Mesendoderm (in vitro differentiated cells): Measurements from ENCODE around the gene FBRSL1.

ENCODE experiments used
- DNase-seq: peaks from one replicate; pipeline ENCODE4 v3.0.0; 2013
- H2AK5ac ChIP-seq: 2 replicates; pipeline ENCODE4 v1.6.1; 2013; ENCODE audit warnings: low read length, inconsistent platforms
- H2BK120ac ChIP-seq: 2 replicates; pipeline ENCODE4 v1.6.1; 2013; ENCODE audit warnings: low read depth, mild to moderate bottlenecking, low read length, moderate library complexity, mixed read lengths
- H2BK15ac ChIP-seq: replicated peaks from 2 replicates; pipeline ENCODE4 v1.6.1; 2013; ENCODE audit warnings: low read depth, mild to moderate bottlenecking, moderate library complexity
- H2BK5ac ChIP-seq: 2 replicates; pipeline ENCODE4 v1.6.1; 2013; ENCODE audit warnings: low read length, inconsistent platforms
- H3K18ac ChIP-seq: 2 replicates; pipeline ENCODE4 v1.6.1; 2013; ENCODE audit warnings: mild to moderate bottlenecking, low read length, mixed read lengths
- H3K23ac ChIP-seq: one replicate; pipeline ENCODE4 v1.6.1; 2013; ENCODE audit warnings: low read length
- H3K27ac ChIP-seq: 2 replicates; pipeline ENCODE4 v1.5.1; 2013; ENCODE audit warnings: low read depth, mild to moderate bottlenecking, inconsistent platforms, low read length, moderate library complexity
- H3K27me3 ChIP-seq: 2 replicates; pipeline ENCODE4 v1.6.1; 2013; ENCODE audit warnings: low read length, control low read depth, mild to moderate bottlenecking, inconsistent platforms; ENCODE audit not compliant: insufficient read depth, poor library complexity
- H3K36me3 ChIP-seq: 2 replicates; pipeline ENCODE4 v1.6.1; 2013; ENCODE audit warnings: low read length, inconsistent platforms; ENCODE audit not compliant: control insufficient read depth, insufficient read depth
- H3K4ac ChIP-seq: one replicate; pipeline ENCODE4 v1.6.1; 2013; ENCODE audit warnings: low read depth, mild to moderate bottlenecking, low read length, moderate library complexity
- H3K4me1 ChIP-seq: 2 replicates; pipeline ENCODE4 v1.6.1; 2013; ENCODE audit warnings: low read depth, low read length, inconsistent platforms; ENCODE audit not compliant: control insufficient read depth
- H3K4me2 ChIP-seq: 2 replicates; pipeline ENCODE4 v1.6.1; 2013; ENCODE audit warnings: low read length
- H3K4me3 ChIP-seq: 2 replicates; pipeline ENCODE4 v1.5.1; 2013; ENCODE audit warnings: mild to moderate bottlenecking, low read length
- H3K56ac ChIP-seq: one replicate; pipeline ENCODE4 v1.6.1; 2013; ENCODE audit warnings: low read length
- H3K79me1 ChIP-seq: 2 replicates; pipeline ENCODE4 v1.6.1; 2013; ENCODE audit warnings: low read length, inconsistent platforms
- H3K79me2 ChIP-seq: 2 replicates; pipeline ENCODE4 v1.6.1; 2013; ENCODE audit warnings: mild to moderate bottlenecking, low read length; ENCODE audit not compliant: control insufficient read depth, insufficient read depth
- H3K9ac ChIP-seq: 2 replicates; pipeline ENCODE4 v1.6.1; 2013; ENCODE audit warnings: low read length, inconsistent platforms
- H4K5ac ChIP-seq: one replicate; pipeline ENCODE4 v1.6.1; 2013; ENCODE audit warnings: low read length
- H4K8ac ChIP-seq: one replicate; pipeline ENCODE4 v1.6.1; 2013; ENCODE audit warnings: low read depth, mild to moderate bottlenecking, control low read depth, low read length, moderate library complexity
- WGBS: extraction: QIAGEN DNeasy Blood & Tissue Kit; methylation state at CpG from one replicate; pipeline ENCODE4 v1.1.7; 2013; ENCODE audit warnings: low lambda C conversion rate, missing lambda C conversion rate; ENCODE audit not compliant: insufficient coverage; ENCODE audit errors: extremely low coverage; 5-methylcytosine and 5-hydroxymethylcytosine counted together

The FBRSL1 gene

DNA sequence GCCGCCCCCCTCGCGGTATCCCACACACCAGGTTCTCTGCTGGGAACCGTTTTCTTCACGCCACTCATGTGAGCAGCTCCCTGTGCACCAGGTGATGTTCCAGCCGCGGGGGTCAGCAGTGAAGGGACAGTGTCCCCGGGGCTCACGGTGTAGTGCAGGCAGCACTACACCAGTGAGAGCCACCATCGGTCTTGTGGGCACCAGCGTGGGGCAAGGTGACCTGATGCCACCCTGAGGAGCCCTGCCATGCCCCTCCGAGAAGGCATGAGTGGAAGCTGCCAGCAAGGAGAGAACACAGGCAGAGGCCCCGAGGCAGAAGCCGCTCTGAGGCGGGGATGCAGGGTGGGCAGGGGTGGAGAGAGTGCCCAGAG is 11.5 kb upstream of the FBRSL1 start:
- Histone ChIP-seq H3K79me2 (no peaks in the 10 kb centered on the region), H3K27me3 (no peaks in the 10 kb centered on the region), H4K8ac (no peak overlapping the region), H2BK5ac (no peak overlapping the region), H3K36me3 (no peaks in the 10 kb centered on the region), H4K5ac (no peak overlapping the region), H3K23ac (no peak overlapping the region), H2AK5ac (no peak overlapping the region), H3K4me2 (no peak overlapping the region), H3K27ac (no peak overlapping the region), H3K4me3 (no peak overlapping the region), H2BK120ac (no peak overlapping the region), H3K4me1 (no peaks in the 10 kb centered on the region), H3K18ac (no peak overlapping the region), H3K9ac (no peak overlapping the region), H3K4ac (no peak overlapping the region), H2BK15ac (no peak overlapping the region), H3K79me1 (no peaks in the 10 kb centered on the region), H3K56ac (no peak overlapping the region)
- WGBS, result no CpG with 5 or more reads among the region's 15 CpGs
- DNase-seq, result no peak

GRCh38 chr12:132478845-132479244 is 11.1 kb upstream of the FBRSL1 start:
- Histone ChIP-seq H3K9ac (no peak overlapping the region), H4K8ac (no peak overlapping the region), H3K23ac (no peak overlapping the region), H2BK5ac (no peak overlapping the region), H3K4me1 (no peaks in the 10 kb centered on the region), H2BK120ac (no peak overlapping the region), H3K36me3 (no peaks in the 10 kb centered on the region), H2AK5ac (no peak overlapping the region), H2BK15ac (no peak overlapping the region), H3K18ac (no peak overlapping the region), H3K4ac (no peak overlapping the region), H3K79me2 (no peaks in the 10 kb centered on the region), H3K4me2 (no peak overlapping the region), H3K56ac (no peak overlapping the region), H3K79me1 (no peaks in the 10 kb centered on the region), H3K27me3 (no peaks in the 10 kb centered on the region), H4K5ac (no peak overlapping the region), H3K27ac (no peak overlapping the region), H3K4me3 (no peak overlapping the region)
- WGBS, result no CpG with 5 or more reads among the region's 16 CpGs
- no peak for DNase-seq

DNA sequence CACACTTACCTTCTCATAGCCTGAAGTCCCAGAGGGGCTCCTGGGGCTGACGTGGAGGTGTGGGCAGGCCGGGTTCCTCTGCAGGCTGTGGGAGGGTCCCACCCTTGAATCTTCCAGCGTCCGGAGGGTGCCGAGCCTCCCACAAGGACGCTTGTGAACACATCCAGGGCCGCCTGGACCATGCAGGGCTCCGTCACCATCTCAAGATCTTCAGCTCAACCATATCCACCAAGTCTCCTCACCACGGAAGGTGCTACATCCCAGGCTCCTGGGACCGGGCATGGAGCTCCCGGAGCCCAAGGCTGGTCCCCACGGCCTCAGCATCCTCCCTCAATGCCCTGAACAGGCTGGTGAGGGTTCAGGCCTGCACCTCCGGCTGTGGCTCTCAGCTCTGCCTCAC is 10.7 kb upstream of the FBRSL1 start:
- no CpG with 5 or more reads among the region's 13 CpGs for WGBS
- Histone ChIP-seq H2AK5ac (no peak overlapping the region), H2BK15ac (no peak overlapping the region), H3K27me3 (no peaks in the 10 kb centered on the region), H2BK120ac (no peak overlapping the region), H4K8ac (no peak overlapping the region), H3K18ac (no peak overlapping the region), H3K27ac (no peak overlapping the region), H3K79me2 (no peaks in the 10 kb centered on the region), H3K79me1 (no peaks in the 10 kb centered on the region), H3K9ac (no peak overlapping the region), H3K4me1 (no peaks in the 10 kb centered on the region), H2BK5ac (no peak overlapping the region), H3K4me2 (no peak overlapping the region), H3K4me3 (no peak overlapping the region), H3K4ac (no peak overlapping the region), H4K5ac (no peak overlapping the region), H3K56ac (no peak overlapping the region), H3K36me3 (no peaks in the 10 kb centered on the region), H3K23ac (no peak overlapping the region)
- no peak for DNase-seq

DNA sequence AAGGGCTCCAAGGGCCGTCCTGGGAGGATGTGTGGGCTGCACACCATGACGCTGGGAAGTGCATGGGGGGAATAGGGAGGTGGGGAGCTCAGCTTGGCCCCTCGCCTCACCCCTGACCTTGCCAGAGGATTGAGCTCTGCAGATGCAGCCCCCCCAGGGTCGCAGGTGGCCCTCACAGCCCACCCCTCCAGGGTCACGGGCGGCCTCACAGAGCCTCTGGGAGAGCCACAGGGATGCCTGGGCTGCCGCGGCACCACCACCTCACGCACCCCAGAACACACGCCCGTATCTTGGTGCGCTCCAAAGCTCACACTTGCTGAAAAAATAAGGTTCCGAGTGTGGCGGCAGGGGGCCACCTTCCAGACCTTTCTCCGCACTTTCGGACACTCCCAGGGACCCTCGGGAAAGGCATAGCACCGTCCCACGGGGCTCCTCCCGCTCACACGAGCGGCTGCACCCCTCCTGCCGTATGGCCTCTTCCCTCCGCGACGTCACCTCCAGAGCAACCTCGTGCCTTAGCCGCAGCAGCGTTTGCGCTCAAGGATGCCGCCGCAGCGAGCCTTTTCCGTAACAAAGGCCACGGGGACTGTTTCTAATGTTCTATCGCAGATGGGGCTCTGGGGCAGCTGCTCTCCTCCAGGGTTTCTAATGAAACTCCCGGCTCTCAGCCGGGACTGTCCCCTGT is 9.9 kb upstream of the FBRSL1 start:
- Histone ChIP-seq H3K27me3 (no peaks in the 10 kb centered on the region), H2BK120ac (no peak overlapping the region), H3K4me2 (no peak overlapping the region), H3K36me3 (no peaks in the 10 kb centered on the region), H3K56ac (no peak overlapping the region), H3K27ac (no peak overlapping the region), H3K18ac (no peak overlapping the region), H2BK15ac (no peak overlapping the region), H3K4ac (no peak overlapping the region), H2AK5ac (no peak overlapping the region), H4K8ac (no peak overlapping the region), H3K79me2 (no peaks in the 10 kb centered on the region), H3K4me1 (no peaks in the 10 kb centered on the region), H3K79me1 (no peaks in the 10 kb centered on the region), H3K23ac (no peak overlapping the region), H4K5ac (no peak overlapping the region), H3K4me3 (no peak overlapping the region), H3K9ac (no peak overlapping the region), H2BK5ac (no peak overlapping the region)
- WGBS, result no CpG with 5 or more reads among the region's 38 CpGs
- no peak for DNase-seq

- no peaks in the 10 kb centered on the region for H3K79me2 ChIP-seq
- no peak overlapping the region for H3K9ac ChIP-seq
- no peak overlapping the region for H3K56ac ChIP-seq
- no peak for DNase-seq
- no peaks in the 10 kb centered on the region for H3K4me1 ChIP-seq
- H2BK120ac ChIP-seq, result no peak overlapping the region
- H3K23ac ChIP-seq, result no peak overlapping the region
- H3K27ac ChIP-seq, result no peak overlapping the region
- H2BK5ac ChIP-seq, result no peak overlapping the region
- H3K36me3 ChIP-seq, result no peaks in the 10 kb centered on the region
- no peak overlapping the region for H3K18ac ChIP-seq
- H3K4ac ChIP-seq, result no peak overlapping the region
- no peaks in the 10 kb centered on the region for H3K27me3 ChIP-seq
- H4K5ac ChIP-seq, result no peak overlapping the region
- no peak overlapping the region for H2BK15ac ChIP-seq
- H3K4me2 ChIP-seq, result no peak overlapping the region
- no CpG with 5 or more reads among the region's 14 CpGs for WGBS
- no peak overlapping the region for H4K8ac ChIP-seq
- H2AK5ac ChIP-seq, result no peak overlapping the region
- no peaks in the 10 kb centered on the region for H3K79me1 ChIP-seq
- H3K4me3 ChIP-seq, result no peak overlapping the region
Observed at GRCh38 chr12:132480623-132481132, 9.3 kb upstream of the FBRSL1 start.

DNA sequence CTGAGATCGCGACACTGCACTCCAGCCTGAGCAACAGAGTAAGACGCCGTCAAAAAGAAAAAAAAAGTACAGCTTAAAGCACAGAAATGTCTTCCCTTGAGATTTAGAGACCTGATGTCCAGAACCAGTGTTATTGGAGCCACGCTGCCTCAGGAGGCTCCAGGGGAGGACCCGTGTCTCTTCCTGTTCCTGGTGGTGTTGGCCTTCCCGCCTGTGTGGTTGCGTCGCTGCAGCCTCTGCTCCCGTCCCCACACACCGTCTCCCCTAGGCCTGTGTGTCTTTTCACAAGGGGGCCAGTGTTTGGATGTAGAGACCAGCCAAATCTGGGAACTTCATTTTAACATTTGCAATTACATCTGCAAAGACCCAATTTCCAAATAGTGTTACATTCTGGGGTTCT is 8.6 kb upstream of the FBRSL1 start:
- Histone ChIP-seq H3K4me1 (no peaks in the 10 kb centered on the region), H3K79me2 (no peaks in the 10 kb centered on the region), H3K9ac (no peak overlapping the region), H3K4me2 (no peak overlapping the region), H3K56ac (no peak overlapping the region), H3K27me3 (no peaks in the 10 kb centered on the region), H2BK120ac (no peak overlapping the region), H3K36me3 (no peaks in the 10 kb centered on the region), H2AK5ac (no peak overlapping the region), H3K4me3 (no peak overlapping the region), H2BK5ac (no peak overlapping the region), H4K5ac (no peak overlapping the region), H3K23ac (no peak overlapping the region), H3K79me1 (no peaks in the 10 kb centered on the region), H3K4ac (no peak overlapping the region), H4K8ac (no peak overlapping the region), H2BK15ac (no peak overlapping the region), H3K18ac (no peak overlapping the region), H3K27ac (no peak overlapping the region)
- DNase-seq, result no peak
- no CpG with 5 or more reads among the region's 11 CpGs for WGBS
